SK-N-SH (cell line): ENCODE results near the gene PRKG1. TPM values are rescaled to one million over a fixed set of nuclear protein-coding genes. Genes with fewer than 3 reads are reported as not detected.

Experiments used
- CTCF ChIA-PET: fragments of 300-600, 350-600 bp; formaldehyde crosslinking; extraction: SDS; loops from one replicate; lab custom pipeline; 2021; lab: Yijun Ruan, JAX
- POLR2A ChIA-PET: fragments of 350-600 bp; sonication (Branson Sonifier 250); formaldehyde crosslinking; extraction: SDS; loops from one replicate; lab custom pipeline; 2020; ENCODE audit warnings: antibody characterized with exemption, inconsistent platforms; lab: Yijun Ruan, JAX
- DNase-seq: peaks from one replicate; pipeline ENCODE4 v3.0.0; 2012
- H2AFZ ChIP-seq: fragments of 200-600 bp; sonication (generic); 2 replicates; pipeline ENCODE4 v1.8.1; 2016; ENCODE audit warnings: antibody characterized with exemption, mild to moderate bottlenecking, low read depth
- H3F3A ChIP-seq: fragments of 200-600 bp; sonication (generic); replicated peaks from 2 replicates; pipeline ENCODE3; 2016; ENCODE audit warnings: antibody characterized with exemption, mild to moderate bottlenecking; ENCODE audit not compliant: insufficient read depth
- H3K27ac ChIP-seq, 2 experiments: fragments of 200-500 bp in 1 of 2; fragments of 200-600 bp in 1 of 2; sonication (Bioruptor generic) in 1 of 2; sonication (generic), shearing (Covaris generic) in 1 of 2; 2 replicates each; pipeline versions ENCODE4 v1.5.1 to v1.6.1; 2014 to 2016; ENCODE audit warnings: low read depth in 2 of 2, inconsistent platforms in 1 of 2, low read length in 1 of 2, mild to moderate bottlenecking in 1 of 2, mixed read lengths in 1 of 2
- H3K27me3 ChIP-seq: fragments of 200-600 bp; sonication (generic), shearing (Covaris generic); 2 replicates; pipeline ENCODE4 v1.6.1; 2016; ENCODE audit warnings: mixed run types; ENCODE audit not compliant: insufficient read depth
- H3K36me3 ChIP-seq, 2 experiments: fragments of 200-500 bp in 1 of 2; fragments of 200-600 bp in 1 of 2; sonication (Bioruptor generic) in 1 of 2; sonication (generic) in 1 of 2; replicated peaks in 1 of 2; 2 replicates each; pipeline versions ENCODE3 to v1.5.1; 2014 to 2016; ENCODE audit warnings: low read length in 1 of 2, mild to moderate bottlenecking in 1 of 2; ENCODE audit not compliant: insufficient read depth in 2 of 2, control insufficient read depth in 1 of 2
- H3K4me1 ChIP-seq, 2 experiments: fragments of 200-500 bp in 1 of 2; fragments of 200-600 bp in 1 of 2; sonication (Bioruptor generic) in 1 of 2; sonication (generic), shearing (Covaris generic) in 1 of 2; 2 replicates each; pipeline versions ENCODE4 v1.5.1 to v1.6.1; 2014 to 2016; ENCODE audit warnings: low read depth in 1 of 2, low read length in 1 of 2, mixed run types in 1 of 2; ENCODE audit not compliant: insufficient read depth in 2 of 2, control insufficient read depth in 1 of 2
- H3K4me2 ChIP-seq: fragments of 200-600 bp; sonication (generic), shearing (Covaris generic); 2 replicates; pipeline ENCODE4 v1.6.1; 2017; ENCODE audit warnings: mixed run types
- H3K4me3 ChIP-seq, 2 experiments: fragments of 200-500 bp in 1 of 2; fragments of 200-600 bp in 1 of 2; sonication (Bioruptor generic) in 1 of 2; sonication (generic), shearing (Covaris generic) in 1 of 2; 2 replicates each; pipeline versions ENCODE4 v1.5.1 to v1.8.1; 2014 to 2016; ENCODE audit warnings: low read depth in 2 of 2, inconsistent platforms in 1 of 2, low read length in 1 of 2, mild to moderate bottlenecking in 1 of 2, mixed read lengths in 1 of 2, moderate library complexity in 1 of 2
- H3K79me2 ChIP-seq: fragments of 200-600 bp; sonication (generic); 2 replicates; pipeline ENCODE4 v1.8.1; 2017; ENCODE audit warnings: mild to moderate bottlenecking; ENCODE audit not compliant: insufficient read depth
- H3K9ac ChIP-seq: fragments of 200-600 bp; sonication (generic); 2 replicates; pipeline ENCODE4 v1.6.1; 2017; ENCODE audit warnings: mixed run types
- H3K9me2 ChIP-seq: fragments of 200-600 bp; sonication (generic); 2 replicates; pipeline ENCODE4 v1.6.1; 2017; ENCODE audit warnings: mixed run types
- H3K9me3 ChIP-seq: fragments of 200-600 bp; sonication (generic); 2 replicates; pipeline ENCODE4 v1.6.1; 2017; ENCODE audit warnings: mixed run types, mild to moderate bottlenecking, moderate library complexity
- H4K20me1 ChIP-seq: fragments of 200-600 bp; sonication (generic); 2 replicates; pipeline ENCODE4 v1.6.1; 2017; ENCODE audit warnings: mild to moderate bottlenecking, mixed run types; ENCODE audit not compliant: insufficient read depth
- CHD2 ChIP-seq: fragments of 150-350 bp; IDR thresholded peaks from 2 replicates; pipeline ENCODE4 v1.6.1; 2018; ENCODE audit warnings: low read length; ENCODE audit not compliant: partially characterized antibody
- GATA2 ChIP-seq: sonication (generic); formaldehyde crosslinking; IDR thresholded peaks from 2 replicates; pipeline ENCODE4 v1.5.0; 2020; ENCODE audit warnings: mild to moderate bottlenecking, missing genetic modification reagents
- JUND ChIP-seq: IDR thresholded peaks from 2 replicates; pipeline ENCODE4 v1.4.0; 2012
- MEF2A ChIP-seq: IDR thresholded peaks from 2 replicates; pipeline ENCODE4 v1.4.0; 2012; ENCODE audit warnings: low read depth, borderline replicate concordance
- NFIC ChIP-seq: IDR thresholded peaks from 2 replicates; pipeline ENCODE4 v1.4.0; 2012; ENCODE audit warnings: borderline replicate concordance
- RFX5 ChIP-seq: IDR thresholded peaks from 2 replicates; pipeline ENCODE4 v1.6.1; 2012; ENCODE audit warnings: mild to moderate bottlenecking, improper control_type of control experiment, low read length
- TCF12 ChIP-seq: IDR thresholded peaks from 2 replicates; pipeline ENCODE4 v1.4.0; 2012
- WGBS: methylation state at CpG from one replicate; pipeline ENCODE4 v1.1.6; 2017; ENCODE audit warnings: low lambda C conversion rate; 5-methylcytosine and 5-hydroxymethylcytosine counted together
- polyA plus RNA-seq, 3 experiments: library from polyadenylated mRNA; depleted of rRNA; stranded (reverse); fragments of >200 nt; gene quantifications; 2 replicates each; pipeline ENCODE4 v1.2.3, GENCODE V29; 2012
- TF ChIP-seq, protein P1 (sequence below): fragments of 200-600 bp; sonication (generic); IDR thresholded peaks from 2 replicates; pipeline ENCODE4 v1.6.1; 2017; ENCODE audit warnings: antibody characterized with exemption, mild to moderate bottlenecking, moderate library complexity
- TF ChIP-seq, protein P2 (sequence below): IDR thresholded peaks from 2 replicates; pipeline ENCODE4 v1.4.0; 2012; ENCODE audit warnings: low read depth, borderline replicate concordance
- TF ChIP-seq, protein P3 (sequence below): fragments of 150-350 bp; IDR thresholded peaks from 2 replicates; pipeline ENCODE4 v1.6.1; 2016; ENCODE audit warnings: mild to moderate bottlenecking, low read depth, low read length
- TF ChIP-seq, protein P4 (sequence below): IDR thresholded peaks from 2 replicates; pipeline ENCODE4 v1.4.0; 2012; ENCODE audit warnings: low read depth, borderline replicate concordance

The PRKG1 gene
- polyA plus RNA-seq, 1 of the 3 experiments (the other 2 are of a cell fraction): 4.1 TPM

DNA sequence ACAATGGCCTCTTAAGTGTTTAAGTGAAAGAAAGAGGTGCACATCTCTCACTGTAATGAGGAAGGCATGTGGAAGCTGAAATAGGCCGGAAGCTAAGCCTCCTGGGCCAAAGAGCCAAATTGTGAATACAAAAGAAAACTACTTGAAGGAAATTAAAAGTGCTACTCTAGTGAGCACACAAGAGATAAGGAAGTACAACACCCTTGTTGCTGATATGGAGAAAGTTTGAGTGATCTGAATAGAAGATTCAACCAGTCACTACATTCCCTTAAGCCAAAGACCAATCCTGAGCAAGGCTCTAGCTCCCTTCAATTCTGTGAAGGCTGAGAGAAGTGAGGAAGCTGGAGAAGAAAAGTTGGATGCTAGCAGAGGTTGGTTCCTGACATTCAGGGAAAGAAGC lies 1248.0 kb downstream of the PRKG1 start (continued):
- TF ChIP-seq, protein P1, sequence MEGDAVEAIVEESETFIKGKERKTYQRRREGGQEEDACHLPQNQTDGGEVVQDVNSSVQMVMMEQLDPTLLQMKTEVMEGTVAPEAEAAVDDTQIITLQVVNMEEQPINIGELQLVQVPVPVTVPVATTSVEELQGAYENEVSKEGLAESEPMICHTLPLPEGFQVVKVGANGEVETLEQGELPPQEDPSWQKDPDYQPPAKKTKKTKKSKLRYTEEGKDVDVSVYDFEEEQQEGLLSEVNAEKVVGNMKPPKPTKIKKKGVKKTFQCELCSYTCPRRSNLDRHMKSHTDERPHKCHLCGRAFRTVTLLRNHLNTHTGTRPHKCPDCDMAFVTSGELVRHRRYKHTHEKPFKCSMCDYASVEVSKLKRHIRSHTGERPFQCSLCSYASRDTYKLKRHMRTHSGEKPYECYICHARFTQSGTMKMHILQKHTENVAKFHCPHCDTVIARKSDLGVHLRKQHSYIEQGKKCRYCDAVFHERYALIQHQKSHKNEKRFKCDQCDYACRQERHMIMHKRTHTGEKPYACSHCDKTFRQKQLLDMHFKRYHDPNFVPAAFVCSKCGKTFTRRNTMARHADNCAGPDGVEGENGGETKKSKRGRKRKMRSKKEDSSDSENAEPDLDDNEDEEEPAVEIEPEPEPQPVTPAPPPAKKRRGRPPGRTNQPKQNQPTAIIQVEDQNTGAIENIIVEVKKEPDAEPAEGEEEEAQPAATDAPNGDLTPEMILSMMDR: no peak
- TF ChIP-seq JUND (no peak), GATA2 (CRISPR knock-in tag) (no peak), NFIC (no peak)
- TF ChIP-seq, protein P2, sequence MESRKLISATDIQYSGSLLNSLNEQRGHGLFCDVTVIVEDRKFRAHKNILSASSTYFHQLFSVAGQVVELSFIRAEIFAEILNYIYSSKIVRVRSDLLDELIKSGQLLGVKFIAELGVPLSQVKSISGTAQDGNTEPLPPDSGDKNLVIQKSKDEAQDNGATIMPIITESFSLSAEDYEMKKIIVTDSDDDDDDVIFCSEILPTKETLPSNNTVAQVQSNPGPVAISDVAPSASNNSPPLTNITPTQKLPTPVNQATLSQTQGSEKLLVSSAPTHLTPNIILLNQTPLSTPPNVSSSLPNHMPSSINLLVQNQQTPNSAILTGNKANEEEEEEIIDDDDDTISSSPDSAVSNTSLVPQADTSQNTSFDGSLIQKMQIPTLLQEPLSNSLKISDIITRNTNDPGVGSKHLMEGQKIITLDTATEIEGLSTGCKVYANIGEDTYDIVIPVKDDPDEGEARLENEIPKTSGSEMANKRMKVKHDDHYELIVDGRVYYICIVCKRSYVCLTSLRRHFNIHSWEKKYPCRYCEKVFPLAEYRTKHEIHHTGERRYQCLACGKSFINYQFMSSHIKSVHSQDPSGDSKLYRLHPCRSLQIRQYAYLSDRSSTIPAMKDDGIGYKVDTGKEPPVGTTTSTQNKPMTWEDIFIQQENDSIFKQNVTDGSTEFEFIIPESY: no peak

DNA sequence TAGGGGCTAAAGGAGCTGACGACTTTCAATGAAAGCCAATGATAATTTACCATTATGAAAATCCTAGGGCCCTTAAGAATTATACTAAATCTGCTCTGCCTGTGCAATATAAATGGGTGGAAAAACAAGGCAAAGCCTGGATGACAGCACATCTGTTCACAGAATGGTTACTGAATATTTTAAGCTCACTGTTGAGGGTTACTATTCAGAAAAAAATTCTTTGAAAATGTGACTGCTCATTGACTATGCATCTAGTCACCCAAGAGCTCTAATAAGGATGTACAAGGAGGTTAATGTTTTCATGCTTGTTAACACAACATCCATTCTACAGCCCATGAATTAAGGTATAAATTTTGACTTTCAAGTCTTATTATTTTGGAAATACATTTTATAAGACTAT lies 1248.6 kb downstream of the PRKG1 start:
- Histone ChIP-seq H3K9me2 (no peaks in the 10 kb centered on the region), H3K79me2 (no peaks in the 10 kb centered on the region), H3K9me3 (no peaks in the 10 kb centered on the region), H3K36me3 (no peaks in the 10 kb centered on the region), H2AFZ (no peak overlapping the region), H3K4me3 (no peak overlapping the region), H3K9ac (no peak overlapping the region), H3F3A (peaks cover 43% of the 10 kb centered on the region), H3K27me3 (no peaks in the 10 kb centered on the region), H3K27ac (peak overlapping the region in 1 of 2 experiments; percentile 16; a peak in 1 of 4 replicates), H3K4me1 (peaks cover 0 to 10% of the 10 kb centered on the region in 2 experiments; a peak in 1 of 4 replicates), H3K4me2 (no peak overlapping the region), H4K20me1 (no peaks in the 10 kb centered on the region)
- POLR2A ChIA-PET: interaction anchor here (1.3 kb wide), 1 partner anchor 9 kb away, joined by 3 read pairs; the partner anchor contains the start of gene DKK1
- 88% methylated on average over 1 of the region's 1 CpG for WGBS
- TF ChIP-seq TCF12: 0 out of 2 replicates have a peak, but pooled peaks have one; percentile 21
- TF ChIP-seq RFX5: no peak
- no peak for DNase-seq
- CTCF ChIA-PET: no interaction called here

DNA sequence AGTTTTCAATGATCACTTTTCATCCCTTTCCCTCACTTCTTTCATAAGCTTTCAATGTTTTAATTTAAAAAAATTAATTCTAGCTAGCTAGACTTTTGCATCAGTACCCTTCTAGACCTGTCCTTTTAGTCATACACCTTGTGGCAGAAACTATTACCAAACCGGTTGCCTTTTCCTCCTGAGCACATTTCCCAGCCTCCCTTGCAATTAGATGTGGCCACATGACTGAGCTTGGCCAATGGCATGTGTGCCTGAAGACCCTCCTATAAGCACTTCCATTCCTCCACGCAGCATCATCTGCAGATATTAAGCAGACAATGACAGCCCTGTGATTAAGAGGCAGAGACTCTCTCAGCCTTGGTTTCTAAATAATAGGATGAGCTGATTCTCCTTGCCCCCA lies 1252.1 kb downstream of the PRKG1 start:
- WGBS: 82% methylated on average over 2 of the region's 2 CpGs
- Histone ChIP-seq H3K4me3 (no peak overlapping the region), H3K9ac (no peak overlapping the region), H3K4me1 (no peaks in the 10 kb centered on the region), H3K27ac (no peak overlapping the region), H4K20me1 (no peaks in the 10 kb centered on the region), H3K4me2 (no peak overlapping the region), H3K27me3 (no peaks in the 10 kb centered on the region), H3K79me2 (no peaks in the 10 kb centered on the region), H3K9me3 (no peaks in the 10 kb centered on the region), H3F3A (peaks cover 19% of the 10 kb centered on the region), H3K9me2 (no peaks in the 10 kb centered on the region), H3K36me3 (no peaks in the 10 kb centered on the region), H2AFZ (no peak overlapping the region)
- CTCF ChIA-PET: interaction anchor here (0.7 to 2.2 kb wide), 3 partner anchors 12 to 1231 kb away, joined by 3 to 7 read pairs (median 5); partner anchors contain the start of gene DKK1
- POLR2A ChIA-PET: interaction anchor here (0.6 kb wide), 1 partner anchor 1271 kb away, joined by 3 read pairs; no protein-coding TSS in a partner anchor
- DNase-seq: no peak
- TF ChIP-seq, protein P3, sequence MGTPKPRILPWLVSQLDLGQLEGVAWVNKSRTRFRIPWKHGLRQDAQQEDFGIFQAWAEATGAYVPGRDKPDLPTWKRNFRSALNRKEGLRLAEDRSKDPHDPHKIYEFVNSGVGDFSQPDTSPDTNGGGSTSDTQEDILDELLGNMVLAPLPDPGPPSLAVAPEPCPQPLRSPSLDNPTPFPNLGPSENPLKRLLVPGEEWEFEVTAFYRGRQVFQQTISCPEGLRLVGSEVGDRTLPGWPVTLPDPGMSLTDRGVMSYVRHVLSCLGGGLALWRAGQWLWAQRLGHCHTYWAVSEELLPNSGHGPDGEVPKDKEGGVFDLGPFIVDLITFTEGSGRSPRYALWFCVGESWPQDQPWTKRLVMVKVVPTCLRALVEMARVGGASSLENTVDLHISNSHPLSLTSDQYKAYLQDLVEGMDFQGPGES: no peak
- TF ChIP-seq CHD2 (no peak), MEF2A (no peak)
- TF ChIP-seq, protein P4, sequence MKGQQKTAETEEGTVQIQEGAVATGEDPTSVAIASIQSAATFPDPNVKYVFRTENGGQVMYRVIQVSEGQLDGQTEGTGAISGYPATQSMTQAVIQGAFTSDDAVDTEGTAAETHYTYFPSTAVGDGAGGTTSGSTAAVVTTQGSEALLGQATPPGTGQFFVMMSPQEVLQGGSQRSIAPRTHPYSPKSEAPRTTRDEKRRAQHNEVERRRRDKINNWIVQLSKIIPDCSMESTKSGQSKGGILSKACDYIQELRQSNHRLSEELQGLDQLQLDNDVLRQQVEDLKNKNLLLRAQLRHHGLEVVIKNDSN: peak; percentile 55; the same call in 1 of the 2 replicates
- TF ChIP-seq, all 33 proteins: peak for 1
